ENCODE measurements around the gene USH1C.

USH1C gene

DNA sequence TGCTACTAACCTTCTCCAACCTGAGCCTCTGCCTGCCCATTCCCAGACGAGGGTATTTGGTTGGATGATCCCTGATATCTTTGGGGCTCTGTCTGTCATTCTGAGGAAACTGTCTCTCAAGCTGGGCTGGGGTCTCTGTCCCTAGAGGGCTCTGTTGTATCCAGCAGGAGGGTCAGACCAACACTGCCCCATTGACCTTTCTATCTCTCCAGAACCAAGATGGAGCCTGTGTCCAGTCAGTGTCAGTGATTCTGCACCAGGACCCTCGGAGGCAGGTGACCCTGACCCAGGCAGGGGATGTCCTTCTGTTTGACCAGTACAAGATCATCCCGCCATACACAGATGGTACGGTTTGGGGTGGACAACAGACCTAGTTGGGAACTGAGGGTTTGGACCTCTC lies 24.7 kb upstream of the USH1C start:
- DNase-seq, result no peak

DNA sequence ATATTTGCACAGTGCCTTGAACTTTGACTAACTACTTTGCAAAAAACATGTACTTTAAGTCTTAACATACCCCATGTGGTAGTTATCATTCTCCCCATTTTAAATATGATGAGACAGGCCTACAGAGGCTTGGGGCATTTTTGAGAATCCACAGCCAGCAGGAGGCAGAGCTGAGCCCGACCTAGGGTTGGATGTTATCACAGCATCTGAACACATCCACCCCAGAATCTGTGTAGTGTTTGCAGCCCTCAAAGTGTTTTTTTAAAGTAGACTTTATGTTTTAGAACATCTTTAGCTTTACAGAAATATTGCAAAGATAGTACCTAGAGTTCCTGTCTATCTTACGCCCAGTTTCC lies 20.4 kb upstream of the USH1C start:
- DNase-seq, result no peak

DNA sequence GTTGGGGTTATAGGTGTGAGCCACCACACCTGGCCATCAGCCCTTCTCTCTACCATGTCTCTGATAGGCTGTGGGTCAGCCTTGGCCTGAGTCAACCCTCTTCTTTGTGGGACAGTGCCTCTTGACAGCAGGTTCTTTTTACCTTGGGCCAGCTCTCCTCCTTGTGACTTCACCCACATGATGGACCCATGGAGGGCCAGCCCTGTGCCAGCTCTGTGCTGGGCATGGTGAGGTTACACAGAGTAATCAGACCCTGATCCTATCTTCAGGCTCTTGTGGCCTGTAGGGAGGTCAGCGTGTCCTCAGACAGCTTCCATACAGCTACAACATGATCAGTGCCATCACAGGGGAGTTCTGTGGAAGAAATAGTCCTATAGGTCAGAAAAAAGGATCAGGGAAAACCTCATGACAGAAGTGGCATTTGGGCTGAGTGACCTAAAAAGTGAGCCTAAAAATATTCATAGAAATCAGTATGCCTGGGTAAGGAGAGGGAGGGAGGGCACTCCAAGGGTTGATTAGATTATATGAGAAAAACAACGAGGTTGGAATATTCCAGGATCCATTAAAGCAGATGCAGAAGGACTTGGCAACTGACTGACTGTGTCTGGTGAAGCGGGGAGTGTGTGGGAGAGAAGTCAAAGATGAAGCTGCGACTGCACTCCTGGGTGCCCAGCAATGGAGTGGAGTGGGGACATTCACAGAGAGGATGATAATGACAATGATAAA lies 19.9 kb upstream of the USH1C start:
- DNase-seq, result no peak

GRCh38 chr11:17563231-17563646 lies 19.0 kb upstream of the USH1C start:
- no peak for DNase-seq

DNA sequence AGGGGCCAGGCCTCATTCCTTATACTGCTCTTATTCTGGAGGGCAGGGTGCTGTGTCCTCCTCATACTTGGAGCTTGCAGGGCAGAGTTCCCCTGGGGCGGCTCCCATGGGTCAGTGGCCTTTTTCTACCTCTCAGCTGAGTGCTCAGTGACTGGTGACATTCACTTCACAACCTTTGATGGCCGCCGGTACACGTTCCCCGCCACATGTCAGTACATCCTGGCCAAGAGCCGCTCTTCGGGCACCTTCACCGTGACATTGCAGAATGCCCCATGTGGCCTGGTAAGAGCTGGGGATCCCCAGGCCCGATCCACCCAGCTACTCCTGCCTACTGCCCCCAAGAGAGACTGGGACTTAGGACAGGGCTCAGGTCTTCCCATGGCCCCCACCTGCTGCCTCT lies 17.3 kb upstream of the USH1C start:
- no peak for DNase-seq

- DNase-seq, result no peak
These were observed 16.8 kb upstream of the USH1C start for GRCh38 chr11:17561111-17561415.

- DNase-seq, result no peak
These were observed 16.3 kb upstream of the USH1C start for GRCh38 chr11:17560281-17561110.

DNA sequence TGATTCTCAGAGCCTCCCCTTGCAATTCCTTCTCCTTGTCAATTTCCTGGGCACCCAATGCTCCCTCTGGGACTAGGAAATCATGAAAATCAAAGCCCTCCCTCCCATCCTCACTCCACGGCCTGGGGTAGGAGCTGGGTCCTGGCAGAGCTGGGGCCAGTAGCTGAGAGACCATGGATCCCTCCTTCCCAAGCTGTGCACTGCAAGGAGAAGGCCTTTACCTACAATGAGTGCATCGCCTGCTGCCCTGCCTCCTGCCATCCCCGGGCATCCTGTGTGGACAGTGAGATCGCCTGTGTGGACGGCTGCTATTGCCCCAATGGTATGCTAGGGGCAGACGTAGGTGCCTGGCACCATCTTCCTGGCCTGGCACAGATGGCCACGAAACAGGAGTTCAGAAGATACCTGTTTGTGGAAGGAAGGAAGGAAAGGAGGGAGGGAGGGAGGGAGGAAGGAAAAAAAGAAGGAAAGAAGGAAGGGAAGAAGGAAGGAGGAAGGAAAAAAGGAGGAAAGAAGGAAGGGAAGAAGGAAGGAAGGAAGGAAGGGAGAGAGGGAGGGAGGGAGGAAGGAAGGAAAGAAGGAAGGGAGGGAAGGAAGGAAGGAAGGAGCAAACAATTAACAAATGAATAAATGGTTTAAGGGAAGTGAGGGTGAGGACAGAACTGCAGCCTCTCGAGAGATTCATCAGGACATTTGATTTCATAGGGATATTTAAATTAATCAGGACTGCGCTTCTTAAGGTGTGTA lies 15.3 kb upstream of the USH1C start:
- DNase-seq, result no peak

GRCh38 chr11:17558916-17559315 lies 14.7 kb upstream of the USH1C start:
- DNase-seq, result no peak

DNA sequence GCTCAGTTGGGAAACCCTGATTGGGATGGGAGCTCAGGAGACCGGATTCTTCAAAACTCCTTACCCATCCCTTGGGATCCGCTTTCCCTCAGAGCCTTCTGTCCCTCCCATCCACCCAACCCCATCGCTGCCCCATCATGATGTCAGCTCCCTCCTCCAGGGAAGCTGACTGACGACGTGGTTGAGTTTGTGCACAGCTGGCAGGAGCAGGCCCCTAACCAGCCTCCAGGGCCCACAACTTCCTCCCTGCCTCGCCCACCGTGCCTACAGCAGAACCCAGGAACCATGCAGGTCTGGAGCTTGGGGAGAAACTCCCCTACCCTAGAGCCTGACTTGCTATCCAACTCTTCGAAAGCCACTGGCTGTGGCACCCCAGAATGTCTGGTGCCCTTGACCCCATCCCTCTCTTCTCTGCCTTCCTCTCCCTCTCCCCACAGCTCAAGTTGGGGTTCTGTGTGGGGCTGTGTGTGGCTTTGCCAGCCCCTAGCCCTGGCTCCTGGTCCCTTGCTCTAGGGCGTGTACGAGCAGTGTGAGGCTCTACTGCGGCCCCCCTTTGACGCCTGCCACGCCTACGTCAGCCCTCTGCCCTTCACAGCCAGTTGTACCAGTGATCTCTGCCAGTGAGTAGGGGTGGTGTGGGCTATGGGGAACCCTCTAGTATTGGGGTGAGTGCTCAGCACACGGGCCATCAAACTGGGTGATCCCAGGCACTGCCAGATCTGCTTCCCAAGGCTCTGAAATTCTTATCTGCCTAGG lies 14.0 kb upstream of the USH1C start:
- no peak for DNase-seq

DNA sequence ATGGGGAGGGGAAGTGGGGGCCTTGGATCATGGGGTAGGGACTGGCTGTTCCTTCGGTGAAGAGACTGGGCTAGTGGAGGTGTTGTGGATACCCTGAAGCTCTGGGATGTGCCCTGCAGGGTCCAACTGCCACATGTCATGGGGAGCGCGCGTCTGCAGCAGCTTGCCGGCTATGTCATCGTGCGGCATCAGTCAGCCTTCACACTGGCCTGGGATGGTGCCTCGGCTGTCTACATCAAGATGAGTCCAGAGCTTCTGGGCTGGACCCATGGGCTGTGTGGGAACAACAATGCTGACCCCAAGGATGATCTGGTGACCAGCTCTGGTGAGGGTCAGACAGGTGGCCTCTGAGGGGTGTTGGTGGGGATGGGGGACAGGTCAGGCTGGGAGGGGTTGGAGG lies 12.8 kb upstream of the USH1C start:
- DNase-seq, result no peak

- no peak for DNase-seq
These were observed 10.3 kb upstream of the USH1C start for GRCh38 chr11:17554487-17554886.

- DNase-seq, result no peak
These were observed 9.0 kb upstream of the USH1C start for GRCh38 chr11:17553249-17553546.

DNA sequence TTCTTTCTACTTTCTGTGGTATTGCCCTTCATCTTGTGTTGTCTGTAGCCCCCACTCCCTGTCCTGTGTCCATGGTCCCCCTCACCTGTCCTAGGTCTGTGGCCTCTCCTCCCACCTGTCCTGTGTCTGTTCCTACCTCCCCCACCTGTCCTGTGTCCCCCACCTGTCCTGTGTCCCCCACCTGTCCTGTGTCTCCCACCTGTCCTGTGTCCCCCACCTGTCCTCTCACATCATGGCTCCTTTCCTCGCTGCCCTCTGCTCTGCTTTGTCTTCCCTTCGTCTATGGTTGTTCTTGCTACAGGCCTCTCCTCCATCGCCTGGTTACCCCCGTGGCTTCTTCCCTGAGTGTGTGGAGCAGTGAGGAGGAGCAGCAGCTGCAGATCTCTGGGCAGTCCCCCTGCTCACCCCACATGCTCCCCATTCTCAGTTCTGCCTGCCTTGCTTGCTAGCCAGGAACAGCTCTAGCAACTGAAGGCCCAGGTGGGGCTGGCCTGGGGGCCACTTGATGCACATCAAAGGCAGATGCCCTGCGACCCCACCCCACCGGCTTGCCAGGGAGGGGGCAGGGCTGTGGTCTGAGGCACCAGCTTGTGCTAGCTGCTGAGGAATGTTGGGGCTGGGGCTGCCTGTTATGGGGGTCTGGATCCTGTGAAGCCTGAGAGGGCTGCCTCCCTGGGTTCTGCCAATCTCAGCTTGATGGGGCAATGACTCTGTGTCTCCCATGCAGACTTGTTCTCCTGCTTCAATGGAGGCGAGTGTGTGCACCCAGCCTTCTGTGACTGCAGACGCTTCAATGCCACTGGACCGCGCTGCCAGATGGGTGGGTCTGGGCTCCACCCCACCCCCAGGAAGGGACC lies 8.4 kb upstream of the USH1C start:
- DNase-seq, result no peak

DNA sequence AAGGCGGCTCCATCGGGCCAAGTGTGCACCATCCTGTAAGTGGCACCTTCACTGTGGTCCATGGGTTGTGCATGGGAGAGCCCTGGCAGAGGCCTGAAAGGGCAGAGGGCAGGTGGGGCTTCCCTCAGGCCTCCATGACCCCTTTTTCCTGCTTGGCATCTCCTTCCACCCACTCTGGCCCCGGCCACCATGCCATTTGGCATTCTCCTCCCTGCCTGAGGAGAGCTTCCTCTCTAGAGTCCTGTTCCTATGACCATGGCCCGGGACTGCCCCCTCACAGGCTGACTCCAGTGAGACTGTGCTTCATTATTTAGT lies 7.8 kb upstream of the USH1C start:
- DNase-seq, result no peak

DNA sequence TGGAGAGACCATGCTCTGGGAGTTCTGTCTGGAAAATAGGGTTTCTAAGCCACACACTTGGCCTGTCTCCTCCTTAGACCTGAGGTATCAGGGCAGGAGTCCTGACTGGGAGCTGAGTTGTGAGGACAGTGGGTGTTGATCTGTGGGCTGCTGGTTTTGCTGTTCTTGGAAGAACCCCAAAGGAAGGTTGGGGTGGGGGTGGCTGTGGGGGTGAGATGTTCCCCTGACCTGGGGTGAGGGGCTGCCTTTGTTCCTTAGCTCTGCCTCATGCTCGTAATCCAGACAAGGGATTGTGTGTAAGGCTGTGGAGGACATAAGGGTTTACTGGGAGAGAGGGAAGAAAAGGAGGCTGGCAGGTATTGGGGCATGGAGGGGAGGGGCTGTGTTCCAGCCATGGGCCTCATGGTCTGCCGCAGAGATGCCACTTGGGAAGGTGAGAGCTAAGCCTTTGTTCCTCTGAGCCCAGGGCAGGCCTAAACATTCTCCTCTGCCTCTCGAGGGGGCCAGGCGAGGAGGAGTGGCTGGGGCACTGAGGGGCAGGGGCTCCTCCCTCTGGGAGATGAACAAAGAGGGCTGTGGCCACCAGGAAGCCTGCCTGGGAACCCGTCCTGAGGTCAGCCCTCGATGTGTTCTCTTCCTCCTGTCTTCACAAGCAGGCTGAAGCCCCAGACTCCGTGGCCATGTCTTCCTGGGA lies 7.3 kb upstream of the USH1C start:
- no peak for DNase-seq

- DNase-seq, result no peak
These were observed 6.5 kb upstream of the USH1C start for GRCh38 chr11:17550450-17551346.

- no peak for DNase-seq
These were observed 4.2 kb upstream of the USH1C start for GRCh38 chr11:17548444-17548843.

GRCh38 chr11:17547932-17548331 lies 3.7 kb upstream of the USH1C start:
- no peak for DNase-seq

GRCh38 chr11:17547051-17547577 lies 2.9 kb upstream of the USH1C start, which contains the start of gene OTOG:
Gene OTOG, plus strand, starts transcription at chr11:17547259. Its CDS starts 114 bp downstream, at chr11:17547373.
- DNase-seq, result peak; percentile 74

GRCh38 chr11:17546240-17546639 lies 2.0 kb upstream of the USH1C start:
- DNase-seq, result no peak
